NCI-H2196 (cell line): ENCODE data around the gene PAPLN.
"Not testable (repeated sequence)": the region's sequence is repeated elsewhere in the genome, so short reads cannot be mapped to it uniquely, and the experiment has no call there.

Source experiments
- DNase-seq: peaks from one replicate; lab custom pipeline; 2025; ENCODE audit not compliant: unreplicated experiment; lab: John Stamatoyannopoulos, UW

PAPLN gene

GRCh38 chr14:73237219-73237785 lies at the start of gene PAPLN:
TSS of gene PAPLN (plus strand) at chr14:73237506. CDS start at chr14:73239779, 2,273 bp downstream.
- peak; percentile 45 for DNase-seq

GRCh38 chr14:73188501-73188911 lies 48.8 kb upstream of the PAPLN start:
- no peak for DNase-seq

GRCh38 chr14:73189651-73190050 lies 47.7 kb upstream of the PAPLN start:
- peak; percentile 12 for DNase-seq

GRCh38 chr14:73191441-73191840 lies 45.9 kb upstream of the PAPLN start:
- DNase-seq, result no peak

GRCh38 chr14:73194306-73194705 lies 43.0 kb upstream of the PAPLN start:
- DNase-seq, result not testable (repeated sequence)

GRCh38 chr14:73198253-73198652 lies 39.1 kb upstream of the PAPLN start:
- DNase-seq, result no peak

GRCh38 chr14:73203527-73203926 lies 33.8 kb upstream of the PAPLN start:
- no peak for DNase-seq

GRCh38 chr14:73207615-73208014 lies 29.7 kb upstream of the PAPLN start:
- DNase-seq, result no peak

- DNase-seq, result no peak
These were observed 28.9 kb upstream of the PAPLN start for GRCh38 chr14:73208390-73208789.

GRCh38 chr14:73208846-73209245 lies 28.5 kb upstream of the PAPLN start:
- DNase-seq, result no peak

GRCh38 chr14:73209953-73210352 lies 27.4 kb upstream of the PAPLN start:
- no peak for DNase-seq

- DNase-seq, result no peak
These were observed 25.9 kb upstream of the PAPLN start for GRCh38 chr14:73211251-73212040.

GRCh38 chr14:73216030-73216429 lies 21.3 kb upstream of the PAPLN start:
- DNase-seq, result no peak

- no peak for DNase-seq
These were observed 19.9 kb upstream of the PAPLN start for GRCh38 chr14:73217411-73217810.

- DNase-seq, result no peak
These were observed 17.2 kb upstream of the PAPLN start for GRCh38 chr14:73220061-73220460.

- DNase-seq, result no peak
These were observed 16.7 kb upstream of the PAPLN start for GRCh38 chr14:73220634-73221033.

GRCh38 chr14:73221945-73222344 lies 15.4 kb upstream of the PAPLN start:
- DNase-seq, result no peak

GRCh38 chr14:73223049-73223448 lies 14.3 kb upstream of the PAPLN start:
- no peak for DNase-seq

- DNase-seq, result no peak
These were observed 11.8 kb upstream of the PAPLN start for GRCh38 chr14:73225496-73225895.

- DNase-seq, result no peak
These were observed 9.2 kb upstream of the PAPLN start for GRCh38 chr14:73227812-73228781.

- DNase-seq, result no peak
These were observed 7.3 kb upstream of the PAPLN start for GRCh38 chr14:73230051-73230450.
